Measurements from ENCODE around the gene CARD11.

DNA sequence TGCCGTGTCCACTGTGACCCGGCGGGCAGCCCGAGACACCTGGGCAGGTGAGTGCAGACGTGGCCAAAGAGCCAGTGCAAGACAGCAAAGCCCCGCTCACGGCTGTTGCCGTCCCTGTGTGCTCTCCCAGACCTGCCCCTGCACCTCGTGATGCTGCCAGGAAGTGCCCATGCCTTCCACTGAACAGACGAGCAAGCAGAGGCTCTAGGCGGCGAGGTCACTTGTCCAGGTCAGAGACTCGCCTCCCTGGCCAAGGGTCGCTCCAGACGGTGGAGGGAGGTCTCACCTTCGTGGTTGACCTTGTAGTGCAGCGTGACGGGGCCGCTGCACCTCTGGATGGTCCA, 121.3 kb downstream of the CARD11 start:
- TF ChIP-seq BHLHE40 (IDR thresholded peaks at IDR 0.05; ENCODE audit: low read depth, low read length): no peak
- TF ChIP-seq, protein P1, sequence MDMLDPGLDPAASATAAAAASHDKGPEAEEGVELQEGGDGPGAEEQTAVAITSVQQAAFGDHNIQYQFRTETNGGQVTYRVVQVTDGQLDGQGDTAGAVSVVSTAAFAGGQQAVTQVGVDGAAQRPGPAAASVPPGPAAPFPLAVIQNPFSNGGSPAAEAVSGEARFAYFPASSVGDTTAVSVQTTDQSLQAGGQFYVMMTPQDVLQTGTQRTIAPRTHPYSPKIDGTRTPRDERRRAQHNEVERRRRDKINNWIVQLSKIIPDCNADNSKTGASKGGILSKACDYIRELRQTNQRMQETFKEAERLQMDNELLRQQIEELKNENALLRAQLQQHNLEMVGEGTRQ (IDR thresholded peaks at IDR 0.05; ENCODE audit: low read depth, low read length): no peak
- no peak for TF ChIP-seq FOS (IDR thresholded peaks at IDR 0.05; ENCODE audit: low read depth, low read length)
- no peak for TF ChIP-seq CTCF (conservative IDR thresholded peaks at IDR 0.05; ENCODE audit: low read depth, low read length)
- no peak for TF ChIP-seq POLR2A (IDR thresholded peaks at IDR 0.05; ENCODE audit: low read depth, low read length)
- TF ChIP-seq RAD21 (IDR thresholded peaks at IDR 0.05; ENCODE audit: low read length): no peak
- TF ChIP-seq CEBPB (IDR thresholded peaks at IDR 0.05; ENCODE audit: low read depth, low read length): no peak

Data from IMR-90 (cell line).